NCI-H510A (cell line): ENCODE results near the gene ATOX1.

Experiments used
- DNase-seq: peaks from one replicate; lab custom pipeline; 2025; lab: John Stamatoyannopoulos, UW

The ATOX1 gene

DNA sequence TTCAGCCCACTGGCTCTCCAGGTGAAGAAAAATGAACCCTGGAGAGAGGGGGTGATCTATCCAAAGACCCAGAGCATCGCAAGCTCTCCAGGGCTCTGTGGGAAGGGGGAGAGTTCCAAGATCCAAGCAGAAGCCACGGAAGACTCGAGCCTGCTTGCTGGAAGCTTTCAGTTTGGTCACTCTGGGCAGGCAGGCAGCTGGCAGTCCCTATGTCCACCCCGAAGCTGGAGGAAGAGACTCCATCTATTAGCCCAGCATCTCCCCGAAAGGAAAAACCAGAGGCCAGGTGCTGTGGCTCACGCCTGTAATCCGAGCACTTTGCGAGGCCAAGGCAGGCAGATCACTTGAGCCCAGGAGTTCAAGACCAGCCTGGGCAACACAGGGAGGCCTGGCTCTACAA, 61.0 kb downstream of the ATOX1 start:
- no peak for DNase-seq

DNA sequence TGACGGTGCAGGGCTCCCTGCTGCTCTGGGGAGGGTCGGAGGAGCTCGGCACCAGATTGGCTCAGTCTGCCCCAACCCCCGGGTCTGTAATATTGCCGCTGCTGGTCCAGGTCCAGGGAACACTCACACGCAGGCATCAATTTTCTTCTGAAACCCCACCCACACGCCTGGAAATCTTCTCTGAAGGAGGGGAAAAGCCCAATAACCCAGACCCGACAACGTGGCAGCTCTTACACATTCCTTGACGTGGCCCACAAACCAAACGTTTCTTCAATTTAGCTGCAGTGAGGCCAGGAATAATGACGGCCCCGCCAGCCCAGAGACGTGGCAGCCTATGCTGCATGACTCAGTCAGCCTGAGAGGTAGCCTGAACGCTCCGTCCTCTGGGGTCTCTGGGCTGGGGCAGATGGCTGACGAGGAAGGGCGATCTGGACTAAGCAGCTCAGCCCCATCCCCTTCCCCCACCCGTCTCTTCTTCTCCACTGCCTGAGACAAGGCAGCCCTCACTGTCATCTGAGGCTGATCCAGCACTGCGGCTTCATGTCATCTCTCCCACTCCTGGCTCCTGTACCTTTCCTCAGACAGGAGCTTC, 61.9 kb downstream of the ATOX1 start:
- DNase-seq = no peak

DNA sequence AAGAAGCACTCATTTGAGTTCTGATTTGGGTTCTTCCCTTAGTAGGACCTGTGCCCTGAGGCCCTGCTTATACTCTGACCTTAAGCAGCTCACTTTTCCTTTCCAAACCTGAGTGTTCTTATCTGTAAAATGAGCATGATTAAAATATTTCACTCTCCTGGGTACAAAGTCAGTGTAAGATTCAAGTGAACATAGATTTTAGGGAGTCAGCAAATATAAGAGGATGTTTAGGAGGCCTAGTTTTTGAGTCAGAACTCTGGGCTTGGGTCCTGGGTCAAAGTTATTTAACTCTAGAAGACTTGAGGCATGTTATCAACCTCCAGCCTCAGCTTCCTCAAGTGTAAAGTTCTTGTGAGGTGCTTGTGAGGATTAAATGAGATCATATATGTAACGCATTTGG, 63.0 kb downstream of the ATOX1 start:
- DNase-seq = no peak

DNA sequence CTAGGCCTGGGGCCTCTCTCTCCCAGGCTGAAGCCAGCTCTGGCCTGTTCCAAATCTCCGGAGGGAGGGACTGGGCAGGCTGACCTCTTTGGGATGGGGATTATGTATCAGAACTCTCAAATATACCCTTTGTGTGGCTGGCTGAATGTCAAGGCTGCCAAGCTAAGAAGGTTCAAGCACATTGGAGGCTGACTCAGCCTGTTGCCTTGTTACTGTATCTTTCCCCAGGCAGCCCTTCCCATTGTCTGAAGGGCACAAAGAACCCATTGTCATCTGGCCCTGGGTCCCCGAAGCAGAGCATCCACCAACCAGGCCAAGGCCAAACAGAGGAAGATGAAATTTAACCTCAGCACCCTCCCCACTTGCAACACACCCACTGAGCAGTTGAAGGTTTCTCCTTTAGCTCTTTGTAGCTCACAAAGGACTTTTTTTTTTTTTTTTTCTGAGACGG, 64.4 kb downstream of the ATOX1 start:
- DNase-seq = no peak
